Testis (tissue), 3 donors: Measurements from ENCODE around the gene KDM7A. TPM values are rescaled to one million over a fixed set of nuclear protein-coding genes. Genes with fewer than 3 reads are reported as not detected.

ENCODE experiments used
- DNase-seq: peaks from one replicate; pipeline ENCODE4 v3.0.0-alpha.2; 2019
- H3K27ac ChIP-seq, 2 donors: fragments of 200-600 bp; sonication (generic); one replicate each; pipeline ENCODE4 v1.5.1; 2019
- H3K27me3 ChIP-seq: fragments of 200-600 bp; sonication (generic); one replicate; pipeline ENCODE4 v1.5.1; 2019
- H3K36me3 ChIP-seq: fragments of 200-600 bp; sonication (generic); one replicate; pipeline ENCODE4 v1.5.1; 2017; ENCODE audit warnings: low read depth; ENCODE audit errors: missing control alignments
- H3K4me1 ChIP-seq: fragments of 200-600 bp; sonication (generic); one replicate; pipeline ENCODE4 v1.5.1; 2019
- H3K4me3 ChIP-seq, 2 donors: fragments of 200-600 bp; sonication (generic); one replicate each; pipeline ENCODE4 v1.5.1; 2017 to 2019
- H3K9me3 ChIP-seq: fragments of 200-600 bp; sonication (generic); one replicate; pipeline ENCODE4 v1.5.1; 2017
- POLR2A ChIP-seq: fragments of 450-650 bp; IDR thresholded peaks from one replicate; pipeline ENCODE4 v1.6.1; 2017; ENCODE audit warnings: antibody characterized with exemption, mild to moderate bottlenecking, moderate library complexity
- WGBS, 2 donors: methylation state at CpG; one replicate each; pipeline ENCODE4 v1.1.5; 2018; 5-methylcytosine and 5-hydroxymethylcytosine counted together
- intact Hi-C: fragments of 100-400 bp; cut with DNase I; formaldehyde crosslinking; loops from one replicate; pipeline ENCODE4 v1.15.1; 2023; ENCODE audit warnings: low total_unique reads
- polyA plus RNA-seq: library from polyadenylated mRNA; stranded (reverse); fragments of 350-450 nt; fragmentation: Illumina TruSeq; extraction: RNeasy Lipid Tissue Mini Kit (QIAGEN cat#74804); gene quantifications from one replicate; pipeline ENCODE4 v1.2.3, GENCODE V29; 2014; ENCODE audit warnings: low read depth, low replicate concordance; ENCODE audit not compliant: insufficient read depth
- total RNA-seq, 2 donors: library from RNA; depleted of rRNA; stranded (reverse); fragments of >200 nt; gene quantifications; one replicate each; pipeline ENCODE4 v1.2.3, GENCODE V29; 2016
- TF ChIP-seq, protein P1 (sequence below), 3 experiments: fragments of 450-650 bp in 2 of 3; fragments of 200-600 bp in 1 of 3; sonication (generic) in 1 of 3; IDR thresholded peaks; one replicate each; pipeline ENCODE4 v1.5.1; 2016 to 2019; ENCODE audit warnings: antibody characterized with exemption in 3 of 3, mild to moderate bottlenecking in 2 of 3, moderate library complexity in 1 of 3

KDM7A gene
- total and polyA plus RNA-seq, 3 donors from 2014 or later: 24.1 to 33.6 (median 24.7) TPM

DNA sequence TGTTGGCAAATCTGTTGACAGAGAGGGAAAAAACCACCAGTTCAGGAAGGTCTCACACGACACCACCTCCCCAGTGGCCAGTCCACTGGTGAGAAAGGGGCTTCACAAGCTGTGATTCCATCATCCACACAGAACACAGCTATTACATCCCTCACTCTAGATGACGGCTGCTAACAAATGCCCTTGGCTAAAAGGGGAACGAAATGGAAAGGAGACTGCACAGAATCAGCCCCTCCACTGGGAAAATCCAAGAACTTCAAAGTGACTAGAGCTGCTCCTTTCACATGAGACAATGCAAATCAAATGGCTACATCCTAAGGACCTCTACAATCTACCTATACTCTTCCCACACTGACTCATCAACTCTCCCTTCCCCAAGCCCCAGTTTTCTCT lies 119.6 kb downstream of the KDM7A start:
- Histone ChIP-seq H3K9me3 (no peaks in the 10 kb centered on the region), H3K27ac (no peak overlapping the region), H3K36me3 (no peaks in the 10 kb centered on the region), H3K4me3 (no peak overlapping the region), H3K4me1 (peaks cover 22% of the 10 kb centered on the region), H3K27me3 (no peaks in the 10 kb centered on the region)
- WGBS, 2 donors: 94 to 95% methylated on average over 2 to 3 of the region's 3 CpGs
- TF ChIP-seq POLR2A: no peak
- TF ChIP-seq, protein P1, sequence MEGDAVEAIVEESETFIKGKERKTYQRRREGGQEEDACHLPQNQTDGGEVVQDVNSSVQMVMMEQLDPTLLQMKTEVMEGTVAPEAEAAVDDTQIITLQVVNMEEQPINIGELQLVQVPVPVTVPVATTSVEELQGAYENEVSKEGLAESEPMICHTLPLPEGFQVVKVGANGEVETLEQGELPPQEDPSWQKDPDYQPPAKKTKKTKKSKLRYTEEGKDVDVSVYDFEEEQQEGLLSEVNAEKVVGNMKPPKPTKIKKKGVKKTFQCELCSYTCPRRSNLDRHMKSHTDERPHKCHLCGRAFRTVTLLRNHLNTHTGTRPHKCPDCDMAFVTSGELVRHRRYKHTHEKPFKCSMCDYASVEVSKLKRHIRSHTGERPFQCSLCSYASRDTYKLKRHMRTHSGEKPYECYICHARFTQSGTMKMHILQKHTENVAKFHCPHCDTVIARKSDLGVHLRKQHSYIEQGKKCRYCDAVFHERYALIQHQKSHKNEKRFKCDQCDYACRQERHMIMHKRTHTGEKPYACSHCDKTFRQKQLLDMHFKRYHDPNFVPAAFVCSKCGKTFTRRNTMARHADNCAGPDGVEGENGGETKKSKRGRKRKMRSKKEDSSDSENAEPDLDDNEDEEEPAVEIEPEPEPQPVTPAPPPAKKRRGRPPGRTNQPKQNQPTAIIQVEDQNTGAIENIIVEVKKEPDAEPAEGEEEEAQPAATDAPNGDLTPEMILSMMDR (IDR thresholded peaks at IDR 0.05): no peak
- intact Hi-C loops: no loop called here
- DNase-seq: no peak

DNA sequence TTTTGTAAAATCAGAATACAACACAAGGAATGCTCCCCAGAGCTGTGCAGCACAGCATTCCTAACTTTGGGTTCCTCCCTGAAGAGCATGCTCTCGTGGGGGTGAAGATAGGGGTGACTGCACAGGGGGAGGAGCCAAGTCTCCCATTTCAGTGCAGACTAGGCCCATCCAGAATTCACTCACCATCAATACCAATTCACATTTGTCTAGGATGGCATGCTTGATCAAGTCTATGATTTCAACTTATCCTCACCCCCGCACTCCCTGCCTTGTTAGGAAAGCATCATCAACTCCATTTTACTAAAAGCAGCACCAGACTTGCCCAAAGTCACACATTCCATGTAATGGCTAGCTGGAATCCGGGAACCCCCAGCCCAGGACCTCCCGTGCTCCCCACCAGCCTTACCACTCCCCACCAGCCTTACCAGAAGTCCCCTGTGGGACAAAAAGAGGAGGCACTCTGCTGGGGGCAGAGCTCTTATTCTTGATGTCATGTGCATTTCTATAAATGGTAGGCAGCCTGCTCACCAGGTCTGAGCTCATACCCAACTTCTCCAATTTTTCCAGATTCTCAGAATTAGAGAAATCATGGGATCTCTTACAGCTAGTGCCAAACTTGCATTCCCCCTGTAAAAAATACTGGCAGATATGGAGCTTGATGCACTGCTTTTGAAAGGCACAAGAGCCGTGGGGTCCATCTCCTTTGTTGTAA lies 120.2 kb downstream of the KDM7A start:
- H3K27me3 ChIP-seq: no peaks in the 10 kb centered on the region
- H3K27ac ChIP-seq: no peak overlapping the region
- H3K4me1 ChIP-seq: peaks cover 18% of the 10 kb centered on the region
- H3K4me3 ChIP-seq: no peak overlapping the region
- no peak for DNase-seq
- H3K9me3 ChIP-seq: no peaks in the 10 kb centered on the region
- intact Hi-C loops: no loop called here
- TF ChIP-seq POLR2A: no peak
- TF ChIP-seq, protein P1 (IDR thresholded peaks at IDR 0.05): no peak
- 92 to 93% methylated on average over 5 of the region's 5 CpGs for WGBS, 2 donors
- no peaks in the 10 kb centered on the region for H3K36me3 ChIP-seq

DNA sequence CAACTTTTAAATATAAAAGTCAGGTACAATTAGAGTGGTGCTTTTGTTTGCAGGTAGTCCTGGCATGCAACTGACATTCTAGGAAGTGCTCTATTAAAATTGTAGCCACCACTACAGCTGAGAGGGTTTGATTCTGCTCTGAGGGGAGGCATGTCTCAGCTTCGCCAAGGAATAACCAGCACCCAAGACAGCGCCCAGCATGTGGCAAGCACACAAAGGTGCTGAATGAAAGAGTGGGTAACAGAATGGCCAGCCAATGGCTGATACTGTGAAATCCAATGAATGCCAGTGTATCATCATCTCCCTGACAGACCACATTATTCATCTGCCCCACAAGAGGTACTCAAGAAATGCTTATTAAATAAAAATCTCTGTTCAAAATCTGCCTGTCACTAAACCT lies 121.0 kb downstream of the KDM7A start:
- 96 to 100% methylated on average over 2 of the region's 2 CpGs for WGBS, 2 donors
- intact Hi-C loops: no loop called here
- no peak for TF ChIP-seq POLR2A
- TF ChIP-seq, protein P1 (IDR thresholded peaks at IDR 0.05): no peak
- H3K27ac ChIP-seq: no peak overlapping the region
- no peaks in the 10 kb centered on the region for H3K27me3 ChIP-seq
- no peaks in the 10 kb centered on the region for H3K9me3 ChIP-seq
- no peak overlapping the region for H3K4me3 ChIP-seq
- no peak for DNase-seq
- peaks cover 15% of the 10 kb centered on the region for H3K4me1 ChIP-seq
- H3K36me3 ChIP-seq: no peaks in the 10 kb centered on the region

DNA sequence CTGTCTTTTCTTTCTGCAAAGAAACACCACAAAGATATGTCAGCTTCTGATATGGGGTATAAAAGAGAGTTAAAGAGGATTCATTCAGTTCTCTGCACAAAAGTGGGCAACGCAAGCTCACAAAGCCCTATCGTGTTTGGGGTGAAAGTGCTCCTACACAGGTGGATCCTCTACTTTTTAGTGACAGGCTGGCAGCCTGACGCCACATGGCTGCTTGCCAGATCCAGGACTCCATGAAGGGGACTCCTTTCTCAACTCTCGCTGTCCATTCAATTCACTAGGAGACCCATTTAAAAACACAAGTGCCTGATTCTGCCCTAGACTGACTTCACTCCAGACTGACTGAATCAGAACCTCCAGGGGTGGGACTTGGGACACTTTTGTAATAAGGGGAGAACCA lies 122.0 kb downstream of the KDM7A start:
- H3K9me3 ChIP-seq: no peaks in the 10 kb centered on the region
- WGBS, 2 donors: 90 to 100% methylated on average over 4 of the region's 4 CpGs
- no peak for TF ChIP-seq POLR2A
- TF ChIP-seq, protein P1 (IDR thresholded peaks at IDR 0.05): no peak
- no peaks in the 10 kb centered on the region for H3K27me3 ChIP-seq
- H3K4me3 ChIP-seq: no peak overlapping the region
- peaks cover 5% of the 10 kb centered on the region for H3K4me1 ChIP-seq
- DNase-seq: no peak
- intact Hi-C loops: no loop called here
- no peaks in the 10 kb centered on the region for H3K36me3 ChIP-seq
- H3K27ac ChIP-seq: no peak overlapping the region
